ENCODE measurements around the gene ADARB2. TPM values are rescaled to one million over a fixed set of nuclear protein-coding genes. Genes with fewer than 3 reads are reported as not detected.

The ADARB2 gene
- total RNA-seq, 4 donors from 2014 or later: 0.80 to 4.9 (median 2.3) TPM

DNA sequence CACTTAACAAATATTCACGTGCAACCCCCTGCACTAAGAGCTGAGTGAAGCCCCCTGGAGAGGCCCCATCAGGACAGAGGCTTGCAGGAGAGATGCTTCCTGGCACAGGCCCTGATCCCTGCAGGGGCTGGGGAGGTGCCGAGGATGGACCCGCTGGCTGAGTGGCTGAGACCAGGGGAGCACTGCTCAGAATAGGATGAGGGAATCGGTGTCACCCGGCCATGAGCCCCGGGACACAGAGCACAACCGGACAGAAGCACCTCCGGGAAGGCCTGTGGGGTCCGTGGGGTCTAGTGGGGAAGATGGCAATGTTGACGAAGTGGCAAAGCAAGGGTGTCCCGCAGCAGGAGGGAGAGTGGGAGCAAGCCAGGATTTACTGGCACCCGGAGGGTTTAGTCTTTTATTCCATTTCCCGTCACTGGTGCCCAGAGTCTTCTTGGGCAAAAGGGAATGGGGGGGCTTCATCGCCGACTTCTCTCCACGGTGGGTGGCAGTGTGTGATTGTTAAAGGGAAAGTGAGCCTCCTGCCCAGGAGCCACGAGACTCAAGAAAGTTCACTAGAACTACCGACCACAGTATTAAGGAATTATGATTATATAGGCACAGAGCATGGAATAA, 140.7 kb downstream of the ADARB2 start:
- TF ChIP-seq POLR2A (IDR thresholded peaks at IDR 0.05): no peak
- H3K36me3 ChIP-seq: no peaks in the 10 kb centered on the region
- WGBS, 2 donors (ENCODE audit: low coverage in 1 of 2): 80 to 100% methylated on average over 1 to 18 of the region's 18 CpGs
- H3K27ac ChIP-seq: no peak overlapping the region
- intact Hi-C loops (cut with DNase I; ENCODE audit: low total_unique reads) (no loop called here), in situ Hi-C loops (cut with MboI; ENCODE audit: low pct_ligation_motif_present in 1 of 4, low pct_unique_long_range_greater_than_20kb in 1 of 4, low sequenced_read_pairs in 3 of 4) (no loop called here)
- DNase-seq: no peak
- H3K27me3 ChIP-seq: no peaks in the 10 kb centered on the region
- H3K4me1 ChIP-seq: no peaks in the 10 kb centered on the region
- H3K4me3 ChIP-seq: no peak overlapping the region
- no peaks in the 10 kb centered on the region for H3K9me3 ChIP-seq

DNA sequence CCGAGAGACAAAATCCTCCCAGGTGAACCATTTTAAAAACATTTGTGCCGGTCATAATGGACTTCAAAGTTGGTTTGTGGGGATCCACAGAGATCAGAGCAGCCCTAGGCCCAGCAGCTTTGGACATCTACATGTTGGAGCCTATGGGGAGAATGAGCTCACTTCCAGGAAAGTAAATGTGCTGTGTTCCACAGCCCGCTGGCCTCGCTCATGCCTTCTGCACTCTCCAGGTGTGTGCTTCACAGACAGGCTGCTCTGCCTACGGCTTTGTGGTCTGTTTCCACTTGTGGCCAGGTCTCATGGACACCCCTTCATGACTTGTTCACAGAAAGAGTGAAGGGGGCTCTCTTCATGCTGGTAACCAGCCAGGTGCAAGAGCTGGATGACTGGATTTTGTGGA, 141.6 kb downstream of the ADARB2 start:
- Histone ChIP-seq H3K36me3 (no peaks in the 10 kb centered on the region), H3K27ac (no peak overlapping the region), H3K27me3 (no peaks in the 10 kb centered on the region), H3K4me1 (no peaks in the 10 kb centered on the region), H3K9me3 (no peaks in the 10 kb centered on the region), H3K4me3 (no peak overlapping the region)
- WGBS, 2 donors (ENCODE audit: low coverage in 1 of 2): 85% methylated on average over 5 of the region's 5 CpGs; no CpG with 5 or more reads in 1 of the 2 donors
- TF ChIP-seq, protein P1, sequence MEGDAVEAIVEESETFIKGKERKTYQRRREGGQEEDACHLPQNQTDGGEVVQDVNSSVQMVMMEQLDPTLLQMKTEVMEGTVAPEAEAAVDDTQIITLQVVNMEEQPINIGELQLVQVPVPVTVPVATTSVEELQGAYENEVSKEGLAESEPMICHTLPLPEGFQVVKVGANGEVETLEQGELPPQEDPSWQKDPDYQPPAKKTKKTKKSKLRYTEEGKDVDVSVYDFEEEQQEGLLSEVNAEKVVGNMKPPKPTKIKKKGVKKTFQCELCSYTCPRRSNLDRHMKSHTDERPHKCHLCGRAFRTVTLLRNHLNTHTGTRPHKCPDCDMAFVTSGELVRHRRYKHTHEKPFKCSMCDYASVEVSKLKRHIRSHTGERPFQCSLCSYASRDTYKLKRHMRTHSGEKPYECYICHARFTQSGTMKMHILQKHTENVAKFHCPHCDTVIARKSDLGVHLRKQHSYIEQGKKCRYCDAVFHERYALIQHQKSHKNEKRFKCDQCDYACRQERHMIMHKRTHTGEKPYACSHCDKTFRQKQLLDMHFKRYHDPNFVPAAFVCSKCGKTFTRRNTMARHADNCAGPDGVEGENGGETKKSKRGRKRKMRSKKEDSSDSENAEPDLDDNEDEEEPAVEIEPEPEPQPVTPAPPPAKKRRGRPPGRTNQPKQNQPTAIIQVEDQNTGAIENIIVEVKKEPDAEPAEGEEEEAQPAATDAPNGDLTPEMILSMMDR (IDR thresholded peaks at IDR 0.05): no peak
- TF ChIP-seq EP300 (IDR thresholded peaks at IDR 0.05; ENCODE audit: low read depth): no peak
- no peak for TF ChIP-seq POLR2AphosphoS5 (IDR thresholded peaks at IDR 0.05)
- no peak for TF ChIP-seq POLR2A (IDR thresholded peaks at IDR 0.05)
- in situ Hi-C loops (cut with MboI; ENCODE audit: low pct_ligation_motif_present in 1 of 4, low pct_unique_long_range_greater_than_20kb in 1 of 4, low sequenced_read_pairs in 3 of 4) (no loop called here), intact Hi-C loops (cut with DNase I; ENCODE audit: low total_unique reads) (no loop called here)
- no peak for DNase-seq

DNA sequence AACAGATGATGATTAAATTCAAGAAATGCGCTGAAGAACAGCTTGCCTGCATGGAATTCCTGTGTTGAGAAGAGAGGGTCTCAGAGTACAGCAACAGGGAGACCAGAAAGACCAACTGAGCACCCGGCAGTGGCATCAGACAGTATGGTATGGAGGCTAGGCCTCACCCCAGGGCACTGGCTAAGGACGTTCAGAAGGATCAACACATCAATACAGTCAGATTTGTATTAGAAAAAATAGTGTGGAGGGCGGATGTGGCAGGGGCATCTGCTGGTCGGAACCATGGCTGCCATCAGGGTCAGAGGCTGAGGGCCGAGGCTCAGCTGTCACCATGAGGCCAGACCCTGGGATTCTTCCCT, 142.1 kb downstream of the ADARB2 start:
- Histone ChIP-seq H3K4me3 (no peak overlapping the region), H3K4me1 (no peaks in the 10 kb centered on the region), H3K27me3 (no peaks in the 10 kb centered on the region), H3K36me3 (no peaks in the 10 kb centered on the region), H3K9me3 (no peaks in the 10 kb centered on the region), H3K27ac (no peak overlapping the region)
- TF ChIP-seq EP300 (IDR thresholded peaks at IDR 0.05; ENCODE audit: low read depth) (no peak), POLR2AphosphoS5 (IDR thresholded peaks at IDR 0.05) (no peak), POLR2A (IDR thresholded peaks at IDR 0.05) (no peak)
- TF ChIP-seq, protein P1 (IDR thresholded peaks at IDR 0.05): no peak
- 70 to 76% methylated on average over 2 to 6 of the region's 6 CpGs for WGBS, 2 donors (ENCODE audit: low coverage in 1 of 2)
- no peak for DNase-seq
- in situ Hi-C loops (cut with MboI; ENCODE audit: low pct_ligation_motif_present in 1 of 4, low pct_unique_long_range_greater_than_20kb in 1 of 4, low sequenced_read_pairs in 3 of 4): no loop called here
- intact Hi-C loops (cut with DNase I; ENCODE audit: low total_unique reads): no loop called here

DNA sequence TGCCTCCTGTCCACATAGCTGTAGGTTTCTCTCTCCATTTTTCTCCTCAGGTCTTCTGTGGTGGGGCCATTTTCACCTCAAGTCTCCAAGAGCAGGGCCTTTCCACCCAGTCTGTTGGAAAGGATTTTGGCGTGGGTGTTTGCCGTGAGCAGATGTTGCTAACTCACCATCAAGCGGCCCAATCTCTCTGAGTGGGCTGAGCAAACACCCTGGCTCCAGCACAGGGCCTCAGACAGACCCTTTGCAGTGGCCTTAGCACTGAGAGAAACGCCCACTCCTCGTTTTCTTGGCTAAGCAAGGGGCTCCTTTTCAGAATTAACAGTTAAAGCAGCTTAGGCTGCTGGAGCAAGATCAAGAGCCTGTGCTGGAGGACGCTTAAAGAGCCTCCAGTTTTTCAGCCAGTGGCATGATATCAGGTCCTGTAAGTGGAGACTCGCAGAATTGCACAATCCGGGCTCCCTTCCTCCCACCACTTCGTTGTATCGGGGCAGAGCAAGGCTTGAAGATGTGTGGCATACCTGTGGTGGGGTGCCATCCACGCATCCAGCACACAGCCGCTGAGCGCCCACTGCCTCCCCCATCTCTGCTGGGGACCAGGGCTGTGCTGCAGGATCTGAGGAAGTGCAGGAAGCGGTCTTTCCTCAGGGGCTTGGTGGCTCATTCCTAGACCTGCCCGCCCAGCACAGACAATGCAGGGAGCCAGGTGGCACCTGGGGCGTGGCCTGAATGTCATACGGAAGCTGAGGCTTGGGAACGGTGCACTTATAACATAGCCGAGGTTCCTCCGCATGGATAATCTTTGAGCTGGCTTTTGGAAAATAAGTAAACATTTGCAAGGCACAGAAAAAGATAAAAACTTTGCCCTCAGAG, 142.7 kb downstream of the ADARB2 start:
- no peaks in the 10 kb centered on the region for H3K4me1 ChIP-seq
- no peaks in the 10 kb centered on the region for H3K27me3 ChIP-seq
- no peak overlapping the region for H3K27ac ChIP-seq
- intact Hi-C loops (cut with DNase I; ENCODE audit: low total_unique reads): no loop called here
- no peak for TF ChIP-seq POLR2A (IDR thresholded peaks at IDR 0.05)
- TF ChIP-seq EP300 (IDR thresholded peaks at IDR 0.05; ENCODE audit: low read depth): no peak
- TF ChIP-seq, protein P1 (IDR thresholded peaks at IDR 0.05): no peak
- TF ChIP-seq POLR2AphosphoS5 (IDR thresholded peaks at IDR 0.05): no peak
- WGBS, 2 donors (ENCODE audit: low coverage in 1 of 2): 64 to 80% methylated on average over 1 to 20 of the region's 20 CpGs
- no peak for DNase-seq
- H3K36me3 ChIP-seq: no peaks in the 10 kb centered on the region
- no peaks in the 10 kb centered on the region for H3K9me3 ChIP-seq
- in situ Hi-C loops (cut with MboI; ENCODE audit: low pct_ligation_motif_present in 1 of 4, low pct_unique_long_range_greater_than_20kb in 1 of 4, low sequenced_read_pairs in 3 of 4): no loop called here
- no peak overlapping the region for H3K4me3 ChIP-seq
